ENCODE results near the gene MRPS5.

MRPS5 gene

DNA sequence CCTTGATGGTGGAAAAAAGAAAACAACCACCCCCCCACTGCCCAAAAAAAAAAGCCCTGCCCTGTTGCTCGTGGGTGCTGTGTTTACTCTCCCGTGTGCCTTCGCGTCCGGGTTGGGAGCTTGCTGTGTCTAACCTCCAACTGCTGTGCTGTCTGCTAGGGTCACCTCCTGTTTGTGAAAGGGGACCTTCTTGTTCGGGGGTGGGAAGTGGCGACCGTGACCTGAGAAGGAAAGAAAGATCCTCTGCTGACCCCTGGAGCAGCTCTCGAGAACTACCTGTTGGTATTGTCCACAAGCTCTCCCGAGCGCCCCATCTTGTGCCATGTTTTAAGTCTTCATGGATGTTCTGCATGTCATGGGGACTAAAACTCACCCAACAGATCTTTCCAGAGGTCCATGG, 68.1 kb downstream of the MRPS5 start:
- TF ChIP-seq, protein P1, sequence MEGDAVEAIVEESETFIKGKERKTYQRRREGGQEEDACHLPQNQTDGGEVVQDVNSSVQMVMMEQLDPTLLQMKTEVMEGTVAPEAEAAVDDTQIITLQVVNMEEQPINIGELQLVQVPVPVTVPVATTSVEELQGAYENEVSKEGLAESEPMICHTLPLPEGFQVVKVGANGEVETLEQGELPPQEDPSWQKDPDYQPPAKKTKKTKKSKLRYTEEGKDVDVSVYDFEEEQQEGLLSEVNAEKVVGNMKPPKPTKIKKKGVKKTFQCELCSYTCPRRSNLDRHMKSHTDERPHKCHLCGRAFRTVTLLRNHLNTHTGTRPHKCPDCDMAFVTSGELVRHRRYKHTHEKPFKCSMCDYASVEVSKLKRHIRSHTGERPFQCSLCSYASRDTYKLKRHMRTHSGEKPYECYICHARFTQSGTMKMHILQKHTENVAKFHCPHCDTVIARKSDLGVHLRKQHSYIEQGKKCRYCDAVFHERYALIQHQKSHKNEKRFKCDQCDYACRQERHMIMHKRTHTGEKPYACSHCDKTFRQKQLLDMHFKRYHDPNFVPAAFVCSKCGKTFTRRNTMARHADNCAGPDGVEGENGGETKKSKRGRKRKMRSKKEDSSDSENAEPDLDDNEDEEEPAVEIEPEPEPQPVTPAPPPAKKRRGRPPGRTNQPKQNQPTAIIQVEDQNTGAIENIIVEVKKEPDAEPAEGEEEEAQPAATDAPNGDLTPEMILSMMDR (IDR thresholded peaks at IDR 0.05; ENCODE audit: low read depth, low read length): no peak
- H3K4me3 ChIP-seq (replicated peaks in 1 of 2; ENCODE audit: low read depth in 2 of 2, low read length in 2 of 2): no peak overlapping the region
- peak in 1 of 2 donors; percentile 5 for DNase-seq (ENCODE audit: low read depth in 2 of 2)

DNA sequence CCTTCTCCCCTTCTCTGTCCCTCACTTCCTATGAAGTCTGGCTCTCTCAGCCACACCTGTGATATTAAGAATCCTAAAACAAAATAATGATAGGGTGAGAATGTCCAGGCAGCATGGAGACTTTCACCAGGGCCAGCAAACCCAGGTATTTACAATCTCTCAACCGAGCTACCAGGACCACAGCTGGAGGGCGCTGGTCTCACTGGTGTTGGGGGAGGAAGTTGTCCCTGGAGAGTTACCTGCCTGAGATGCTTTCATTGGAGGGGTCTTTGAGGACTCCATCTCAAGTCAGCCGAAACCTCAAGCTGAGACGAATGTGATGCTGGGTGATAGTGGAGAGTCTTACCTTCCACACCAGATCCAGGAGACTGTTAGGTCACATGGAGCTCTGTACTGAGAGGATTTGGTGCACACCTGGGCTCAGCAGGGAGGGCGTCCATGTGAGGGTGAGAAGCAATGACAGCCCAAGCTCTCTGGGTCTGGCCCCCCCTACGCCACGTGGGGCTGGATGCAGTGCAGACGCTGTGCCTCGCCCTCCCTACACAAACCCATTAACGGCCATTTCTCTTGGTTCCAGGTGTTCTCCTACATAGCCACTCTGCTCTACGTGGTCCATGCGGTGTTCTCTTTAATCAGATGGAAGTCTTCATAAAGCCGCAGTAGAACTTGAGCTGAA, 68.7 kb downstream of the MRPS5 start:
- DNase-seq (ENCODE audit: low read depth in 2 of 2): no peak
- H3K4me3 ChIP-seq (replicated peaks in 1 of 2; ENCODE audit: low read depth in 2 of 2, low read length in 2 of 2): no peak overlapping the region
- TF ChIP-seq, protein P1 (IDR thresholded peaks at IDR 0.05; ENCODE audit: low read depth, low read length): no peak

DNA sequence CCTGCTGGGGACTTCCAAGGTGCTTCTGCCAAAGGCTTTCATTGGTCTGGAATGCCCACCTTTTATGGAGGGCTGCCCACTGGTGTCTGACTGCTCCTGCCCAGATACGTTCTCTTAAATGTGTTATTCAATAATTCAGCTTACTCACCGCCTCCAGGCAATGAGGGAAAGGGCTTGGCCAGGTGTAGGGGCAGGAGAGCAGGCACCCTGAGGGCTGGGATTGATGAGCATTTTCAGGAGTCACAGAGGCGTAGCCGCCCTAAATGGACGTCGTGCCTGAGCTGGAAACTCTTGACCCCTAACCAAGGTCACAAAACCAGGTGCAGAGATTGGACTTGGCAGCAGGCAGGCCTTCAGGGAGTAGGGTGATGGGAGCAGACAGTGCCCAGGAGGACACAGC, 69.3 kb downstream of the MRPS5 start:
- no peak for DNase-seq (ENCODE audit: low read depth in 2 of 2)
- TF ChIP-seq, protein P1 (IDR thresholded peaks at IDR 0.05; ENCODE audit: low read depth, low read length): no peak
- no peak overlapping the region for H3K4me3 ChIP-seq (replicated peaks in 1 of 2; ENCODE audit: low read depth in 2 of 2, low read length in 2 of 2)

DNA sequence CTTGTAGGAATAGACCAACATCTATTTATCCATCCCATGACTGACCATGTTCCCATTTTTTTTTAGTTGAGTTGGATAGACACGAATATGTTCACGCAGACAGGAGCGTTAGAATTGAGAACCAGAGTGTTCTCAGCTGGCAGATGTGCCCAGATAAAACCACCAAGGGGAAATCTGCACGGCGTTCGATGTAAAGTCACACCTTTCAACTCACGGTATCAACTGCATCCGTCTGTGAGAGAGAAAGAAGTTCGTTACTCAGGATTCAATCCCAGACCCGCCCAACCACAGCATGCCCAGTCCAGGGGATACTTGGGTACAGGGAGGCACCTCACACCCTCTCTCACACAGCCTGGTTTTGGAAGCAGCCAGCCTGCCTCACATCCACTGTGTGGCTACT, 70.0 kb downstream of the MRPS5 start:
- DNase-seq (ENCODE audit: low read depth in 2 of 2): no peak
- H3K4me3 ChIP-seq (replicated peaks in 1 of 2; ENCODE audit: low read depth in 2 of 2, low read length in 2 of 2): no peak overlapping the region
- TF ChIP-seq, protein P1 (IDR thresholded peaks at IDR 0.05; ENCODE audit: low read depth, low read length): no peak

DNA sequence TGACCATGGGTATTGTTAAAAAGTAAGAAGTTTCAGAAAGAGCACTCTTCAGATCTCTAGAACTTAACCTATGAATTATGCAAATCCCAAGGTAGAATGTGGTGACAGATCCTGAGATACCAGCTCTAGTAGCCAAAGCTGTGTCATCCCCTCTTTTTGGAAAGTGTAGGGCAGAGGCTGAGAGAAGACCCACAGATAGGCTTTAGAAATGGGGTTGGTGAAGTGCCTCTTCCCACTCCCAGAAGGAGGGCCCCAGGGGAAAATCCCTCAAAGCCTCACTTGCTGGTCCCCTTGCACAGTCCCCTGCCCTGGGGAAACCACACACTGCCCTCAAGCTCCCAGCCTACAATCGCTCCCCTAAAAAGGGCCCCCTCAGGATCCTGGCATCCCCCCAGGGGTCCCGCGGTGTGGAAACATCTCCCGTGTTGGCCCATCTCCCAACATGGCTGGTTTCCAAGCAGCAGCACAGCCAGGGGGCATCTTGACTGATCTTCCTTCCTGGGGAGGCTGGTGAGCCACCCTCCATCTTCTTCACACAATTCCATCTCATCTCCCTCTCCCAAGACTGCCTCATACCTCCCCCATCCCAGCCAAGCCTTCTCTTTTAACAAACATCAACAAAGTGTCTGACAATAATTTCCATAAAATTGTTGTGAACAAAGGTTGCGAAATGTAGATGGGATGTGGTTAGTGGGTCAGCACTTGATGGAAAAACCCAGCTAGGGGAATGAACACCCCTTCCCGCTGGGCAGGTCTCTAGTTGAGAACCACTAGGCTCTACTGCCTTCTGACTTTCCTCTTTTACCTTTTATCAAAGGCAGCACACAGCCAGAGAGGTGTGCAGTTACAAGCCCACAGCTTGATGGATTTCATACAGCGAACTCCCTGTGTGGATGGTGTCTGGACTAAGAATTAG, 71.0 kb downstream of the MRPS5 start:
- DNase-seq (ENCODE audit: low read depth in 2 of 2): no peak
- H3K4me3 ChIP-seq (replicated peaks in 1 of 2; ENCODE audit: low read depth in 2 of 2, low read length in 2 of 2): no peak overlapping the region
- TF ChIP-seq, protein P1 (IDR thresholded peaks at IDR 0.05; ENCODE audit: low read depth, low read length): no peak

DNA sequence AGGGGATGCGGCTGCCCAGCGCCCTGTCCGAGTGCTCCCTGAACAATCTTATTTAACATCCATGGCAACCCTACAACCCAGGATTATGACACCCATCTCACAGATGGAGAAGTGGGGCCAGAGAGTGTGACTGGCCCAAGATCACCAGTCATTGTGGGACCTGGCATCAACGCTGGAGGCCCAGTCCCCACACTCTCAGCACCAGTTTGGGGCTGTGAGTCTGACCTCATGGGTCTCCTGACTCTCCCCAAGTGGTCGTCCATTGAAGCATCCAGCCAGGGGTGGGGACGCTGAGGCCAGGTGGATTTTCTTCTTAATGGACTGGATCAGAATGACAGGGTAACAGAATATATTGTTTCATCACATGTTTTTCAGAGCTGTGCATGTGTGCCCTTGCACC, 71.6 kb downstream of the MRPS5 start:
- H3K4me3 ChIP-seq (replicated peaks in 1 of 2; ENCODE audit: low read depth in 2 of 2, low read length in 2 of 2): no peak overlapping the region
- no peak for DNase-seq (ENCODE audit: low read depth in 2 of 2)
- TF ChIP-seq, protein P1 (IDR thresholded peaks at IDR 0.05; ENCODE audit: low read depth, low read length): no peak
